GM11168 (cell line): Measurements from ENCODE around the gene MEP1A.

Source experiments
- in situ Hi-C: fragments of 300-500 bp; cut with MboI; formaldehyde crosslinking; loops from one replicate; pipeline ENCODE4 v1.12.0; 2022; ENCODE audit warnings: low sequenced_read_pairs; ENCODE audit not compliant: unreplicated experiment

The MEP1A gene

DNA sequence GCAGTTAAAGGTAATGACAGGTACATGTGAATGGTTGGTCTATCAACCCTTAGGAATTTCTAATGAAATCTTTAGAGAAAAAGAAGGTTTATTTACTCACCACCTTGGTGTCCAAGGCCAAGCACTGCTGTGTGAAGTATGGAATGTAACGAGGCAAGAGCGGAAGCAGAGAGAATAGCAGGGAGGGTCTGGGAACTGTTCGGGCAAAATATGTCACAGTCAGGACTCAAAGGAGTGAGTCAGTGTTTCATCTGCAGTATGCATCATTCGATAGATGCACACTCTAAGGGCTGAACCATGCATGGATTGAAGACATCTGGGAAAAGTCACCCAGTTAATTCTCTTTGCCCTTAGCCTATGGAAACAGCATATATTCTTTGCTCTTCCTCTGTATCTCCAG is 95.4 kb downstream of the MEP1A start:
- in situ Hi-C loops, result no loop called here
